GM21576 (cell line): Measurements from ENCODE around the gene DOCK7.

Experiments used
- ATAC-seq: cut with Tn5 transposase; IDR thresholded peaks from one replicate; pipeline ENCODE4 v1.9.1; 2021; ENCODE audit warnings: mild to moderate bottlenecking, moderate library complexity; ENCODE audit not compliant: unreplicated experiment

DOCK7 gene

DNA sequence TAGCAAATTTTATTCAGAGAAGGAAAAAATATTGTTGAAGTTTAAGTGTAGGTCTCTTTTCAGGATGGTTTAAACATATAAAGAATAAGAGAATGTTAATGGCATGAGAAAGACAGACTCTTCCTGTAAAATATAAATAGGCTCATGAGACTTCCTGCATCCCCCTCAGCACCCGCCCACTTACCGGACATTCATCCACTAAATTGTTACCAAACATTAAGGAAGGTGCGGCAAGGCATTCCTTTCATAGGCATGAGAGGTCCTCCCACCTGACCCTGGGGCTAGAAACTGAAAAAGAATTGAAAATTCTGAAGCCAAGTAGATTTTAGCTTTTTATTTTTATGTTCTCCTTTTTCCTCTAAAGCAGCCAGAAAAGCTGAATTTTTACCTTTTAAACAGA lies 261.9 kb downstream of the DOCK7 start:
- no peak for ATAC-seq

DNA sequence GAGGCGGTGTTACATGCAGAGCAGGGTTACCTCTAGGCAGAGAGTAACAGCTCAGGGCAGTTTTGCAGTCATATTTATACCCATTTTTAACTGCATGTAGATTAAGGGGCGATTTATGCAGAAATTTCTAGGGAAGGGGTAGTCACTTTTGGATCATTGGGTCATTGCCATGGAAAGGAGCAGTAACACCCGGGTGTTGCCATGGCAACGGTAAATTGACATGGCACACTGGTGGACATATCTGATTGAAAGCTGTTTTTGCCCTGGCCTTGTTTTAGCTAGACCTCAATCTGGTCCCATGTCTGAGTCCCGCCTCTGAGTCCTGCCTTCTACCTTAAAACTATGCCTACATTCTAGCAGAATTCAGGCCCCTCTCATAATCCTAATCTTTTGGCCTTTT lies 263.1 kb downstream of the DOCK7 start:
- ATAC-seq, result no peak

GRCh38 chr1:62424411-62424810 lies 263.8 kb downstream of the DOCK7 start:
- no peak for ATAC-seq

- ATAC-seq, result no peak
These were observed 264.5 kb downstream of the DOCK7 start for GRCh38 chr1:62423580-62424242.

- no peak for ATAC-seq
These were observed 268.0 kb downstream of the DOCK7 start for GRCh38 chr1:62420214-62420613.

DNA sequence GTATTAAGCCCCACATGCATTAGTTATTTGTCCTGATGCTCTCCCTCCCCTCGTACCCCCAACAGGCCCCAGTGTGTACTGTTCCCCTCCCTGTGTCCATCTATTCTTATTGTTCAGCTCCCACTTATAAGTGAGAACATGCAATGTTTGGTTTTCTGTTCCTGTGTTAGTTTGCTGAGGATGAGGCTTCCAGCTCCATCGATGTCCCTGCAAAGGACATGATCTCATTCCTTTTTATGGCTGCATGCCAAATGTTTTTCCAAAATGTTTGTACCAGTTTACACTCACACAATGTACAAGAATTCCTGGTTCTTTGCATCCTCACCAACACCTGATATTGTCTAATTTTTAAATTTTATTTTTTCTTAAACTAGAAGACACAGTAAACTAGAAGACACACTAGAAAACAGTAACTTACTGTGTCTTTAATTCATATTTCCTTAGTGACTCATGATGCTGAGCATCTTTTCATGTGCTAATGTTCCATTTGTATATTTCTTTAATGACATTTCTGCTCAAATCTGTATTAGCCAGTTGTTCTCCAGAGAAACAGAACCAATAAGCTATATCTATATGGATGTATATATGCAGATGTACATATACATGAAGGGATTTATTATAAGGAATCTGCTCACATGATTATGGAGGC lies 270.7 kb downstream of the DOCK7 start:
- no peak for ATAC-seq

- ATAC-seq, result no peak
These were observed 272.5 kb downstream of the DOCK7 start for GRCh38 chr1:62415687-62416086.

GRCh38 chr1:62407398-62408009 lies 280.7 kb downstream of the DOCK7 start:
- ATAC-seq, result no peak

DNA sequence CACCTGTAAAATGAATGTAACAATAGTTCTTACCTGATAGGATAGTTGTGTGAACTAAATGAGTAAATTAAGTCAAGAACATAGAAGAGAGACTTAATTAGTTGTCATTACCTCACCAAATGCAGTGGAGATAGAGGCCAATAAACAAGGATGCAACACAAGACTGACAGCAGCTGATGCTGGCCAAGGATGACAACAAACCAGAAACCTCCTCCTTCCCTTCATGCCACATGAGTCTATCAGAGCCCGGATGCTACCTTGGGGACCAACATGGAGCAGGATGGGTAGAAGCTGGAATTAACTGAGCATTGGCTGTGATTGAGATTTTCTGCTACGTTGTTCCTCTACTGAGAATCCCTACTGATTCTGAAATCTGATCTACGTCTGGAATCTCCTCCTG lies 281.6 kb downstream of the DOCK7 start:
- ATAC-seq, result no peak

GRCh38 chr1:62405247-62405646 lies 282.9 kb downstream of the DOCK7 start:
- ATAC-seq, result no peak
